Neural crest cell (in vitro differentiated cells): ENCODE data around the gene FBXL7. TPM values are rescaled to one million over a fixed set of nuclear protein-coding genes. Genes with fewer than 3 reads are reported as not detected.

Source experiments
- DNase-seq: peaks from one replicate; pipeline ENCODE4 v3.0.0; 2021; ENCODE audit warnings: low read depth, mixed read lengths, low spot score
- H3K27ac Mint-ChIP-seq: one replicate; pipeline ENCODE4 v1.8.0; 2021; ENCODE audit warnings: mild to moderate bottlenecking, mixed read lengths; ENCODE audit not compliant: unreplicated experiment
- H3K27me3 Mint-ChIP-seq: 2 replicates; pipeline ENCODE4 v1.8.0; 2021; ENCODE audit warnings: low read depth, mild to moderate bottlenecking, mixed read lengths
- H3K36me3 Mint-ChIP-seq: 2 replicates; pipeline ENCODE4 v1.8.0; 2021; ENCODE audit warnings: low read depth, mild to moderate bottlenecking, mixed read lengths
- H3K4me1 Mint-ChIP-seq: 2 replicates; pipeline ENCODE4 v1.8.0; 2021; ENCODE audit warnings: mixed read lengths
- H3K4me3 Mint-ChIP-seq: one replicate; pipeline ENCODE4 v1.8.0; 2021; ENCODE audit warnings: mild to moderate bottlenecking, mixed read lengths
- H3K9me3 Mint-ChIP-seq: 2 replicates; pipeline ENCODE4 v1.8.0; 2021; ENCODE audit warnings: mixed read lengths
- CTCF ChIP-seq: fragments of 200-600 bp; sonication (generic); conservative IDR thresholded peaks from 2 replicates; pipeline ENCODE4 v1.5.0; 2021; ENCODE audit warnings: antibody characterized with exemption, mild to moderate bottlenecking
- total RNA-seq: library from RNA; stranded (reverse); gene quantifications from 2 replicates; pipeline ENCODE4 v1.2.1, GENCODE V29; 2021

Gene FBXL7
- total RNA-seq, 1 donor from 2014 or later: 20.8 TPM

- H3K27ac Mint-ChIP-seq: peak overlapping the region; percentile 79
- H3K9me3 Mint-ChIP-seq: peaks cover 9% of the 10 kb centered on the region
- peaks cover 15% of the 10 kb centered on the region for H3K36me3 Mint-ChIP-seq
- no peak for DNase-seq
- H3K27me3 Mint-ChIP-seq: no peaks in the 10 kb centered on the region
- no peak for TF ChIP-seq CTCF
- no peak overlapping the region for H3K4me3 Mint-ChIP-seq
- H3K4me1 Mint-ChIP-seq: peaks cover 23% of the 10 kb centered on the region
Observed at GRCh38 chr5:15555176-15555575, 55.2 kb downstream of the FBXL7 start.

- no peak for TF ChIP-seq CTCF
- H3K9me3 Mint-ChIP-seq: peaks cover 4% of the 10 kb centered on the region
- H3K4me1 Mint-ChIP-seq: peaks cover 5% of the 10 kb centered on the region
- DNase-seq: no peak
- H3K27ac Mint-ChIP-seq: no peak overlapping the region
- peaks cover 21% of the 10 kb centered on the region for H3K36me3 Mint-ChIP-seq
- no peaks in the 10 kb centered on the region for H3K27me3 Mint-ChIP-seq
- no peak overlapping the region for H3K4me3 Mint-ChIP-seq
Observed at GRCh38 chr5:15558240-15558639, 58.3 kb downstream of the FBXL7 start.

- peaks cover 5% of the 10 kb centered on the region for H3K4me1 Mint-ChIP-seq
- no peak for TF ChIP-seq CTCF
- H3K9me3 Mint-ChIP-seq: peaks cover 4% of the 10 kb centered on the region
- DNase-seq: no peak
- H3K4me3 Mint-ChIP-seq: no peak overlapping the region
- H3K27me3 Mint-ChIP-seq: no peaks in the 10 kb centered on the region
- no peak overlapping the region for H3K27ac Mint-ChIP-seq
- H3K36me3 Mint-ChIP-seq: peaks cover 21% of the 10 kb centered on the region
Observed at GRCh38 chr5:15558681-15559080, 58.7 kb downstream of the FBXL7 start.

- H3K27me3 Mint-ChIP-seq: no peaks in the 10 kb centered on the region
- no peak overlapping the region for H3K4me3 Mint-ChIP-seq
- peaks cover 4% of the 10 kb centered on the region for H3K9me3 Mint-ChIP-seq
- no peak for DNase-seq
- H3K27ac Mint-ChIP-seq: no peak overlapping the region
- no peak for TF ChIP-seq CTCF
- peaks cover 5% of the 10 kb centered on the region for H3K4me1 Mint-ChIP-seq
- peaks cover 21% of the 10 kb centered on the region for H3K36me3 Mint-ChIP-seq
Observed at GRCh38 chr5:15560421-15560820, 60.4 kb downstream of the FBXL7 start.

GRCh38 chr5:15564523-15564922 lies 64.5 kb downstream of the FBXL7 start:
- no peak for TF ChIP-seq CTCF
- Mint-ChIP-seq H3K27me3 (no peaks in the 10 kb centered on the region), H3K27ac (no peak overlapping the region), H3K36me3 (peaks cover 12% of the 10 kb centered on the region), H3K9me3 (peaks cover 4% of the 10 kb centered on the region), H3K4me3 (no peak overlapping the region), H3K4me1 (no peaks in the 10 kb centered on the region)
- no peak for DNase-seq

- H3K4me3 Mint-ChIP-seq: no peak overlapping the region
- no peaks in the 10 kb centered on the region for H3K27me3 Mint-ChIP-seq
- no peak for TF ChIP-seq CTCF
- no peak for DNase-seq
- peaks cover 12% of the 10 kb centered on the region for H3K36me3 Mint-ChIP-seq
- H3K9me3 Mint-ChIP-seq: peaks cover 4% of the 10 kb centered on the region
- no peaks in the 10 kb centered on the region for H3K4me1 Mint-ChIP-seq
- no peak overlapping the region for H3K27ac Mint-ChIP-seq
Observed at GRCh38 chr5:15564957-15565356, 65.0 kb downstream of the FBXL7 start.
